ENCODE measurements around the gene LAMA2.

LAMA2 gene

GRCh38 chr6:129188795-129189194 lies 305.9 kb downstream of the LAMA2 start:
- no peak overlapping the region for H3K4me3 Mint-ChIP-seq
- H3K27ac Mint-ChIP-seq: no peak overlapping the region
- no peaks in the 10 kb centered on the region for H3K9me3 Mint-ChIP-seq
- H3K36me3 Mint-ChIP-seq (ENCODE audit: low read depth): no peaks in the 10 kb centered on the region
- no peaks in the 10 kb centered on the region for H3K4me1 Mint-ChIP-seq (ENCODE audit: low read depth)
- peaks cover 3% of the 10 kb centered on the region for H3K27me3 Mint-ChIP-seq
- no peak for DNase-seq

DNA sequence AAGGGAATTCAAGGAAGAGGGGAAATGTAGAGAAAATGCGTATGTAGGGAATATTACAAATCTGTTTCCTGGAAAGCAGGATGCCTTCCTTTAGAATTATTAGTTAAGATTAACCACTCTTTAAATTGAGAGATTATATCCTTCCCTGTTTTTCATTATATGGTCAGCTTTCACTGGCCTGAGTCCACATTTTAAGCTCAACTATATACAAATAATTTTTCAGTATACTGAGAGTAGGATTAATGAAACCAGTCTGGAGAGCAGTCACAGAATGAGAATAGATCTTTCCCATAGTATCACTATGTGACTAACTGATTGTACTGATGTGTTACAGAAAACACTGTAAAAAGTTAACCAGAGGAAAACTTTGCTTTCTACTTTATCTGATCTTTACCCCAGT lies 306.3 kb downstream of the LAMA2 start:
- Mint-ChIP-seq H3K9me3 (no peaks in the 10 kb centered on the region), H3K27me3 (peaks cover 3% of the 10 kb centered on the region), H3K4me1 (ENCODE audit: low read depth) (no peaks in the 10 kb centered on the region), H3K36me3 (ENCODE audit: low read depth) (no peaks in the 10 kb centered on the region), H3K4me3 (no peak overlapping the region), H3K27ac (no peak overlapping the region)
- DNase-seq: no peak

DNA sequence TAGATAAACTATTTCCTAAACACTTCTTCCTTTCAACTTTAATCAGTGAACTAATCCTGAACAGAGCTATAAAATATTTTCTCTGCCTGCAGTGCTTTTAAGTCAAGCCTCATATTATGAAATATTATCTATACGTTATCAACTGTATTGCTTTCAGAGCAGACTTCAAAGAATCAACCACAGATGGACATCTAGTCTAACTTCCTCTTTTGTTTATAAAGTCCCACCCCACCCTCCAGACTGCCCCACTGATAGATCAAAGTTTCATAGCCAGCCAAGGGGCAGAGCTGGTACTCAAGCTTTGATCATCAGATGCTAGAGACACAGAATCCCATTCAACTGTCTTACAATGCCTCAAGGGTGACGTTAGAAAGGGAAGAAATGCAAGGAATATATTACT lies 308.3 kb downstream of the LAMA2 start:
- no peaks in the 10 kb centered on the region for H3K9me3 Mint-ChIP-seq
- no peaks in the 10 kb centered on the region for H3K4me1 Mint-ChIP-seq (ENCODE audit: low read depth)
- DNase-seq: no peak
- H3K36me3 Mint-ChIP-seq (ENCODE audit: low read depth): no peaks in the 10 kb centered on the region
- no peak overlapping the region for H3K27ac Mint-ChIP-seq
- no peak overlapping the region for H3K4me3 Mint-ChIP-seq
- peaks cover 3% of the 10 kb centered on the region for H3K27me3 Mint-ChIP-seq

DNA sequence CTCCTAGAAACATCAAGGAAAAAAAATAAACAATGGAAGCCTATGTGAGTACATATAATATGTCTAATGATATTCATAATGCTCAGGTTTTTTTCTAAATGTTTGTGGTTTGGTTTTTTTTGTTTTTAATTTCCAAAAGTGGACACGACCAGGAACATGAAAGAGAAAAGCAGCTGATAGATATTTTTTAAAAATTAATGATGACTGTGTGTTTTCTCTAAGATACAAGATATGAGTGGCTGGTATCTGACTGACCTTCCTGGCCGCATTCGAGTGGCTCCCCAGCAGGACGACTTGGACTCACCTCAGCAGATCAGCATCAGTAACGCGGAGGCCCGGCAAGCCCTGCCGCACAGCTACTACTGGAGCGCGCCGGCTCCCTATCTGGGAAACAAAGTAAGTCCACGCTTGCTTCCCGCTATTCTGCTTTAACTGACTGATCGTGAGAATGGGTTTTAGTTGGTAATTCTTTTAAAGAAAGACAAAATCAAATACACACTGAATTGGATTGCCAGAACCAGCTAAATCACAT lies 309.6 kb downstream of the LAMA2 start:
- Mint-ChIP-seq H3K9me3 (no peaks in the 10 kb centered on the region), H3K4me1 (ENCODE audit: low read depth) (no peaks in the 10 kb centered on the region)

GRCh38 chr6:129194306-129194941 lies 311.5 kb downstream of the LAMA2 start:
- Mint-ChIP-seq H3K9me3 (no peaks in the 10 kb centered on the region), H3K4me3 (no peak overlapping the region), H3K27ac (no peak overlapping the region), H3K36me3 (ENCODE audit: low read depth) (no peaks in the 10 kb centered on the region), H3K27me3 (peaks cover 5% of the 10 kb centered on the region), H3K4me1 (ENCODE audit: low read depth) (no peaks in the 10 kb centered on the region)
- no peak for DNase-seq

More for the DNA sequence above, 309.6 kb downstream of the LAMA2 start:
- H3K27me3 Mint-ChIP-seq: peaks cover 5% of the 10 kb centered on the region
- DNase-seq: no peak
- no peak overlapping the region for H3K4me3 Mint-ChIP-seq
- no peak overlapping the region for H3K27ac Mint-ChIP-seq
- H3K36me3 Mint-ChIP-seq (ENCODE audit: low read depth): no peaks in the 10 kb centered on the region

GRCh38 chr6:129195161-129195560 lies 312.2 kb downstream of the LAMA2 start:
- H3K4me1 Mint-ChIP-seq (ENCODE audit: low read depth): no peaks in the 10 kb centered on the region
- H3K4me3 Mint-ChIP-seq: no peak overlapping the region
- H3K27ac Mint-ChIP-seq: no peak overlapping the region
- H3K27me3 Mint-ChIP-seq: peaks cover 5% of the 10 kb centered on the region
- H3K36me3 Mint-ChIP-seq (ENCODE audit: low read depth): no peaks in the 10 kb centered on the region
- no peaks in the 10 kb centered on the region for H3K9me3 Mint-ChIP-seq
- no peak for DNase-seq

- Mint-ChIP-seq H3K27me3 (peaks cover 5% of the 10 kb centered on the region), H3K36me3 (ENCODE audit: low read depth) (no peaks in the 10 kb centered on the region), H3K27ac (no peak overlapping the region), H3K9me3 (no peaks in the 10 kb centered on the region), H3K4me3 (no peak overlapping the region), H3K4me1 (ENCODE audit: low read depth) (no peaks in the 10 kb centered on the region)
- DNase-seq: no peak
Observed at GRCh38 chr6:129195643-129196042, 312.7 kb downstream of the LAMA2 start.

DNA sequence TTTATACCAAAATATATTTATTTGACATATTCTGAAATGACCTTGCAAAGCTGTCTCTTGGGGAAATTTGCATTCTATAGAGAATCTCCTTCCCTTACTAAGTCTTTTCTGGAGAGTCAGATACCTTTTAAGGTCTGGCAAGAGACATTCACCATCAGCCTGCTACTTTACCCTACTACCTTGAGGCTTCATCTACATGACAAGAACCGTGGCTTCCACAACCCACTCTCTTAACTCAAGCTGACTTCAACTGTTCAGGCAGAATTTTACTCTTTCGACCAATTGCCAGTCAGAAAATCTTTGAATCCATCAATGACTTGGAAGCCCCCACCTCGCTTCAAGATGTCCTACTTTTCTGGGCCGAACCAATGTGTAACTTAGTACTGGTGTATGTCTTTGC lies 314.2 kb downstream of the LAMA2 start:
- H3K9me3 Mint-ChIP-seq: no peaks in the 10 kb centered on the region
- no peak overlapping the region for H3K4me3 Mint-ChIP-seq
- no peaks in the 10 kb centered on the region for H3K4me1 Mint-ChIP-seq (ENCODE audit: low read depth)
- no peak for DNase-seq
- H3K36me3 Mint-ChIP-seq (ENCODE audit: low read depth): no peaks in the 10 kb centered on the region
- H3K27ac Mint-ChIP-seq: no peak overlapping the region
- peaks cover 5% of the 10 kb centered on the region for H3K27me3 Mint-ChIP-seq

GRCh38 chr6:129200151-129200550 lies 317.2 kb downstream of the LAMA2 start:
- DNase-seq: no peak
- no peaks in the 10 kb centered on the region for H3K9me3 Mint-ChIP-seq
- no peak overlapping the region for H3K27ac Mint-ChIP-seq
- no peaks in the 10 kb centered on the region for H3K4me1 Mint-ChIP-seq (ENCODE audit: low read depth)
- no peaks in the 10 kb centered on the region for H3K36me3 Mint-ChIP-seq (ENCODE audit: low read depth)
- H3K27me3 Mint-ChIP-seq: peaks cover 5% of the 10 kb centered on the region
- H3K4me3 Mint-ChIP-seq: no peak overlapping the region

DNA sequence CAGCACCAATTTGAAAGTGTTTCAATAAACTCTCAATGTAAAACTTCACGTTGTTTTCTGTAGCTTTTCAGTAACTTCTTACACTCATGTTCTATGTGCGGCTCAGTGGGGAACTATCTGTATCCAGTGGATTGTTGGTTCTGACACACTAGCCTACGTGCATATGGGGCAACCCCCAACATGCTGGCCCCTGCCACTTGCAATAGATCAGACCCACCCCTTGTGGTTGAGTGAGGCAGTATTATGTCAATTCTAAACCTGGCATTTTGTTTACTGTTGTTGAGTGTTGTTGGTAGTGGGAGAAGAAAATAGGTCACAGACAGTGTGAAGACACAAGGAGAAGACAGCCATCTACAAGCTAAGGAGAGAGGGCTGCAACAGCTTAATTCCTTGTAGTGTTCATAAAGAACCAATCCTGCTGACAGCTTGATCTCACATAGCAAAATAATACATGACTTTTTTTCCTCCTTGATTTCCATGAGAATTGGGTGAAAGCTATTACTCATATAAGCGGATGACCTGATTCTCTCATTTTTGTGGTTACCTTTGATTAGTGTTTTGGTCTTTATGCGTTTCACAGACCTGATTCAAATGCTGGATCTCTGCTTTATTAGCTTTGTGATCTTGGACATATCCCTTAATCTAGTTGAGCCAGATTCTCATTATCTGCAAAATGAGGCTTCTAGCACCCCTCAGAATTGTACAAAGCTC lies 320.4 kb downstream of the LAMA2 start:
- Mint-ChIP-seq H3K27ac (no peak overlapping the region), H3K4me3 (no peak overlapping the region), H3K27me3 (peaks cover 9% of the 10 kb centered on the region), H3K4me1 (ENCODE audit: low read depth) (no peaks in the 10 kb centered on the region), H3K9me3 (no peaks in the 10 kb centered on the region), H3K36me3 (ENCODE audit: low read depth) (no peaks in the 10 kb centered on the region)
- no peak for DNase-seq

- no peak for DNase-seq
- Mint-ChIP-seq H3K9me3 (no peaks in the 10 kb centered on the region), H3K36me3 (ENCODE audit: low read depth) (no peaks in the 10 kb centered on the region), H3K27me3 (peaks cover 5% of the 10 kb centered on the region), H3K27ac (no peak overlapping the region), H3K4me1 (ENCODE audit: low read depth) (no peaks in the 10 kb centered on the region), H3K4me3 (no peak overlapping the region)
Observed at GRCh38 chr6:129206821-129207220, 323.9 kb downstream of the LAMA2 start.

- no peak overlapping the region for H3K4me3 Mint-ChIP-seq
- DNase-seq: no peak
- H3K36me3 Mint-ChIP-seq (ENCODE audit: low read depth): no peaks in the 10 kb centered on the region
- peaks cover 5% of the 10 kb centered on the region for H3K27me3 Mint-ChIP-seq
- H3K9me3 Mint-ChIP-seq: no peaks in the 10 kb centered on the region
- no peak overlapping the region for H3K27ac Mint-ChIP-seq
- H3K4me1 Mint-ChIP-seq (ENCODE audit: low read depth): no peaks in the 10 kb centered on the region
Observed at GRCh38 chr6:129207832-129208231, 324.9 kb downstream of the LAMA2 start.

GRCh38 chr6:129208415-129209034 lies 325.6 kb downstream of the LAMA2 start:
- Mint-ChIP-seq H3K27ac (no peak overlapping the region), H3K27me3 (peaks cover 5% of the 10 kb centered on the region), H3K4me3 (no peak overlapping the region), H3K36me3 (ENCODE audit: low read depth) (no peaks in the 10 kb centered on the region), H3K4me1 (ENCODE audit: low read depth) (no peaks in the 10 kb centered on the region), H3K9me3 (no peaks in the 10 kb centered on the region)
- no peak for DNase-seq

DNA sequence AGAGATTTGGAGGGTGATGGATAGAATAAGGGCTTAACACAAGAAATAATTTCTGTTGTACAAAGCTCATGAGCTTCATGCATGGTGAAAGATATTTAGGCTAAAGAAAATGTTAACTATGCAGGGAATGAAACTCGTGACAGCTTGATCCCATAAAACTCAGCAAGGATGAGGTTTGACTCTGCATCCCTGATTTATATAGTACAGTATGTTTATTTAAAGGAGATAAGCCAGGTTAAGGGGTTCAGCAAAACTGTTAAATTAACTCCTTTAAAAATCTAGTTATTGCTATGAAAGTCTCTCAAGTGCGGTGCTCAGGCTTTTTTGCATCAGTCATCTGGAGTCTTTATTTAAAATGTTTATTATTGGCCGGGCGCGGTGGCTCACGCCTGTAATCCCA lies 326.4 kb downstream of the LAMA2 start:
- Mint-ChIP-seq H3K4me3 (no peak overlapping the region), H3K9me3 (no peaks in the 10 kb centered on the region), H3K27ac (no peak overlapping the region), H3K36me3 (ENCODE audit: low read depth) (no peaks in the 10 kb centered on the region), H3K4me1 (ENCODE audit: low read depth) (no peaks in the 10 kb centered on the region), H3K27me3 (peaks cover 11% of the 10 kb centered on the region)
- no peak for DNase-seq

GRCh38 chr6:129210684-129211083 lies 327.7 kb downstream of the LAMA2 start:
- DNase-seq: no peak
- no peak overlapping the region for H3K4me3 Mint-ChIP-seq
- no peaks in the 10 kb centered on the region for H3K36me3 Mint-ChIP-seq (ENCODE audit: low read depth)
- H3K9me3 Mint-ChIP-seq: no peaks in the 10 kb centered on the region
- H3K4me1 Mint-ChIP-seq (ENCODE audit: low read depth): no peaks in the 10 kb centered on the region
- peaks cover 16% of the 10 kb centered on the region for H3K27me3 Mint-ChIP-seq
- H3K27ac Mint-ChIP-seq: no peak overlapping the region

Measured in activated T-cell treated with anti-CD3 and anti-CD28 coated beads, Interleukin-2, amount 50 U/mL, for 24 hours (primary cell).